Neuronal stem cell (in vitro differentiated cells): ENCODE measurements around the gene BICD1.

ENCODE experiments used
- DNase-seq: peaks from one replicate; pipeline ENCODE4 v3.0.0-alpha.2; 2013; ENCODE audit warnings: low spot score
- H2AFZ ChIP-seq: one replicate; pipeline ENCODE4 v1.6.1; 2013; ENCODE audit warnings: mild to moderate bottlenecking, low read length, inconsistent platforms
- H2AK5ac ChIP-seq: 2 replicates; pipeline ENCODE4 v1.6.1; 2013; ENCODE audit warnings: low read depth, mild to moderate bottlenecking, inconsistent platforms, low read length, moderate library complexity, mixed read lengths
- H2BK120ac ChIP-seq: 2 replicates; pipeline ENCODE4 v1.6.1; 2013; ENCODE audit warnings: low read depth, mild to moderate bottlenecking, inconsistent platforms, low read length, moderate library complexity, mixed read lengths
- H2BK12ac ChIP-seq: one replicate; pipeline ENCODE4 v1.6.1; 2013; ENCODE audit warnings: low read length, inconsistent platforms
- H2BK15ac ChIP-seq: 2 replicates; pipeline ENCODE4 v1.6.1; 2013; ENCODE audit warnings: mild to moderate bottlenecking, low read length, inconsistent platforms, mixed read lengths
- H2BK5ac ChIP-seq: one replicate; pipeline ENCODE4 v1.6.1; 2013; ENCODE audit warnings: inconsistent platforms, mild to moderate bottlenecking, low read length, moderate library complexity
- H3K14ac ChIP-seq: one replicate; pipeline ENCODE4 v1.6.1; 2013; ENCODE audit warnings: low read length, inconsistent platforms
- H3K18ac ChIP-seq: 2 replicates; pipeline ENCODE4 v1.6.1; 2013; ENCODE audit warnings: low read length, inconsistent platforms
- H3K23ac ChIP-seq: 2 replicates; pipeline ENCODE4 v1.6.1; 2013; ENCODE audit warnings: low read depth, mild to moderate bottlenecking, mixed read lengths, low read length, inconsistent platforms; ENCODE audit not compliant: poor library complexity
- H3K27ac ChIP-seq: replicated peaks from 3 replicates; pipeline ENCODE4 v1.5.1; 2013; ENCODE audit warnings: low read length, inconsistent platforms
- H3K27me3 ChIP-seq, 3 experiments: 2 replicates each; pipeline ENCODE4 v1.6.1; 2013; ENCODE audit warnings: low read length in 3 of 3, mild to moderate bottlenecking in 2 of 3, inconsistent platforms in 1 of 3, low read depth in 1 of 3, mixed read lengths in 1 of 3, moderate library complexity in 1 of 3; ENCODE audit not compliant: control insufficient read depth in 3 of 3, insufficient read depth in 3 of 3
- H3K36me3 ChIP-seq, 2 donors: replicated peaks in 1 of 2; 2 replicates each; pipeline ENCODE4 v1.6.1; 2013; ENCODE audit warnings: low read length in 2 of 2; ENCODE audit not compliant: control insufficient read depth in 2 of 2, insufficient read depth in 2 of 2
- H3K4ac ChIP-seq: 2 replicates; pipeline ENCODE4 v1.6.1; 2013; ENCODE audit warnings: inconsistent platforms, mild to moderate bottlenecking, low read length, moderate library complexity
- H3K4me1 ChIP-seq, 2 donors: 1 replicate in 1 of 2; 2 replicates in 1 of 2; pipeline ENCODE4 v1.6.1; 2013; ENCODE audit warnings: low read length in 2 of 2, low read depth in 1 of 2; ENCODE audit not compliant: control insufficient read depth in 2 of 2, insufficient read depth in 1 of 2
- H3K4me2 ChIP-seq: one replicate; pipeline ENCODE4 v1.6.1; 2013; ENCODE audit warnings: mild to moderate bottlenecking, low read length, inconsistent platforms; ENCODE audit not compliant: insufficient read depth, poor library complexity, severe bottlenecking
- H3K4me3 ChIP-seq, 2 donors: 2 replicates each; pipeline ENCODE4 v1.5.1; 2013; ENCODE audit warnings: low read length in 2 of 2, mild to moderate bottlenecking in 2 of 2, inconsistent platforms in 1 of 2, moderate library complexity in 1 of 2
- H3K79me1 ChIP-seq: one replicate; pipeline ENCODE4 v1.6.1; 2013; ENCODE audit warnings: low read depth, mild to moderate bottlenecking, inconsistent platforms, low read length, moderate library complexity
- H3K9ac ChIP-seq: one replicate; pipeline ENCODE4 v1.6.1; 2013; ENCODE audit warnings: mild to moderate bottlenecking, low read depth, low read length, inconsistent platforms; ENCODE audit not compliant: poor library complexity
- H3K9me3 ChIP-seq, 2 donors: replicated peaks in 1 of 2; 2 replicates each; pipeline versions ENCODE3 to v1.6.1; 2013; ENCODE audit warnings: low read length in 2 of 2, mild to moderate bottlenecking in 2 of 2, inconsistent platforms in 1 of 2, low read depth in 1 of 2, mixed read lengths in 1 of 2, moderate library complexity in 1 of 2; ENCODE audit not compliant: control insufficient read depth in 2 of 2, insufficient read depth in 1 of 2
- H4K8ac ChIP-seq: one replicate; pipeline ENCODE4 v1.6.1; 2013; ENCODE audit warnings: low read depth, mild to moderate bottlenecking, inconsistent platforms, low read length, moderate library complexity
- H4K91ac ChIP-seq: one replicate; pipeline ENCODE4 v1.6.1; 2013; ENCODE audit warnings: low read length, low read depth, mild to moderate bottlenecking, inconsistent platforms; ENCODE audit not compliant: poor library complexity
- WGBS, 2 donors: extraction: QIAGEN DNeasy Blood & Tissue Kit; methylation state at CpG; one replicate each; pipeline ENCODE4 v1.1.7; 2013; ENCODE audit warnings: missing lambda C conversion rate in 2 of 2, mixed read lengths in 1 of 2; ENCODE audit not compliant: insufficient read length in 2 of 2, insufficient replicate concordance in 1 of 2; ENCODE audit errors: extremely low coverage in 2 of 2; 5-methylcytosine and 5-hydroxymethylcytosine counted together

Gene BICD1

DNA sequence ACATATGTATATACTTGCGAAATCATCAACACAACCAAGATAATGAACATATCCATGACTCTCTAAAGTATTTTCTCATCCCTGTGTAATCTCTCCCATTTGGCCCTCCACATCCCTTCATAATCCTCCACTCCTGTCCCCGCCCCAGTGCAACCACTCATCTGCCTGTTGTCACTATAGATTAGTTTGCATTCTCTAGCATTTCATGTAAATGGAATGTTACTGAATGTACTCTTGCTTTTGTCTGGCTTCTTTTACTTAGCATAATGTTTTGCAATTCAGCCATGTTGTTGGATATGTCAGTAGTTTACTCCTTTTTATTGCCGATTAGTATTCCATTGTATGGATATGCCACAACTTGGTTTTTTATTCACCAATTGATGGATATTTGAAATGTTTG is 99.1 kb downstream of the BICD1 start:
- no peak overlapping the region for H3K4me2 ChIP-seq
- H2BK120ac ChIP-seq, result no peak overlapping the region
- no peak overlapping the region for H2BK5ac ChIP-seq
- H3K4me3 ChIP-seq, result no peak overlapping the region
- H3K4ac ChIP-seq, result no peak overlapping the region
- H3K79me1 ChIP-seq, result no peaks in the 10 kb centered on the region
- H3K27me3 ChIP-seq, result no peaks in the 10 kb centered on the region
- no peak overlapping the region for H4K91ac ChIP-seq
- H2BK15ac ChIP-seq, result no peak overlapping the region
- no peak for DNase-seq
- H2AFZ ChIP-seq, result no peak overlapping the region
- no peak overlapping the region for H3K9ac ChIP-seq
- H3K4me1 ChIP-seq, result peaks cover 0 to under 1% of the 10 kb centered on the region in 2 donors
- no peak overlapping the region for H2BK12ac ChIP-seq
- H2AK5ac ChIP-seq, result no peak overlapping the region
- WGBS, 2 donors, result no CpG with 5 or more reads among the region's 3 CpGs
- no peak overlapping the region for H3K14ac ChIP-seq
- no peak overlapping the region for H3K23ac ChIP-seq
- peaks cover 0 to 1% of the 10 kb centered on the region in 2 donors for H3K36me3 ChIP-seq
- no peak overlapping the region for H3K18ac ChIP-seq
- peaks cover 0 to 2% of the 10 kb centered on the region in 2 donors for H3K9me3 ChIP-seq
- H4K8ac ChIP-seq, result no peak overlapping the region
- no peak overlapping the region for H3K27ac ChIP-seq

DNA sequence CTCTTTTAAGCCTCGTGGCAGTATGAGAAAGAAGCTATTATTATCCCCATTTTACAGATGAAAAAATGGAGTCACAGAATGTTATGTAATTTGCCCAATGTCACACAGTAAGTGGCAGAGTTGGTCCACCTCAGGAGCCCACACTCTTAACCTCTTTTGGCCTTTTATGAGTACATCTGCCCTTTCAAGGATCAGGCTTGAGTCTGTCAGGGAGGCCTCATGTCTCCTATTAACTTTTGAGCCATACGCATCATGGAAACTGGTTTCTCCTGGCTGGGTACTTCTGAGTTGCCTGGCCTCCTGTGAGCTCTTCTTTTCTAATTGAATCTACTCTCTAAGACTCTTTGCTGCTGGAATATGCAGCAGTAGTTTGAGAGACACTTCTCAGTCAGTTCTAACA is 101.7 kb downstream of the BICD1 start:
- no peak overlapping the region for H4K91ac ChIP-seq
- peaks cover 0 to 2% of the 10 kb centered on the region in 2 donors for H3K4me1 ChIP-seq
- no peak overlapping the region for H3K23ac ChIP-seq
- no peak overlapping the region for H3K14ac ChIP-seq
- H2BK5ac ChIP-seq, result no peak overlapping the region
- H2BK12ac ChIP-seq, result no peak overlapping the region
- no peak overlapping the region for H4K8ac ChIP-seq
- no peaks in the 10 kb centered on the region for H3K79me1 ChIP-seq
- H3K36me3 ChIP-seq, result peaks cover 0 to 1% of the 10 kb centered on the region in 2 donors
- H3K4me2 ChIP-seq, result no peak overlapping the region
- no peak overlapping the region for H3K27ac ChIP-seq
- DNase-seq, result no peak
- no peak overlapping the region for H3K9ac ChIP-seq
- no peak overlapping the region for H3K4ac ChIP-seq
- peaks cover 0 to 2% of the 10 kb centered on the region in 2 donors for H3K9me3 ChIP-seq
- no peak overlapping the region for H3K18ac ChIP-seq
- no peak overlapping the region for H3K4me3 ChIP-seq
- no peak overlapping the region for H2BK15ac ChIP-seq
- no peak overlapping the region for H2BK120ac ChIP-seq
- H2AFZ ChIP-seq, result no peak overlapping the region
- H3K27me3 ChIP-seq, result no peaks in the 10 kb centered on the region
- no peak overlapping the region for H2AK5ac ChIP-seq
- WGBS, 2 donors, result no CpG with 5 or more reads among the region's 2 CpGs

DNA sequence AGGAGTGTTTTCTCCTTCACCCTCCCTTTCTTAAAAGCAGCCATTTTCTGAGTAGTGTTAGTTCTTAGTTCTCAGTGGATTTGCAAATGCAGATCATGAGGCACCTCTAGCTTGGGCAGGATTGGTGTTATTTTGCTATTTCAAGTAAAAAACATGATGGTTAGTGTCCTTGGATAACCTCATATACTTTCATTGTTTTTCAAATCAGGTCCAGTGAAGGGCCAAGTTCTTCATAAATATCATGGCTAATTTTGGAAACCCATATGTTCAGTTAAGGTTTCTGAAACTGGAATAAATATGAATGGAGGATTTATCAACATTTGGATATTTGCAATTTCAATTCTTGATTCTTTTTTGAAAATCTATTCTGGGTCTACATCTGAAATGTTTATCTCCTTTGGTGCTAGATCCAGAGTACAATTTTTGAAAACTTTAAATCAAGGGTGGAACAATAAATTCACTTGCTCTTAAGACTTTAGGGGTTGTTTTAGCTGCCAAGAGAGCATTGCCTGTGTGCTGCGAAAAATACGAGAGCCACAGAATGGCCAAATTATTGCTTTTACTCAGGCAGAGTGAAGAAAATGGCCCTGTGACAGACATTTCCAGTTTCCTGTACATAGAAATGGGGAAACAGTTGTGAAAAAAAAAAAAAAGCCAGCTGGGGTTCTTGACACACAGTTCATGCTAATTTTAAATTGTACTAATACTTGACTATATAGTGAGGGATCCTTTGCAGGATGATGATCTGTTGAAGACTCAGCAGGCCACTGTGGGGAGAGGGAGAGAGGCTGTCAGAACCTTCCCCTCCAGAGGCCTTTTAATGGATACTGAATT is 104.6 kb downstream of the BICD1 start:
- Histone ChIP-seq H3K23ac (no peak overlapping the region), H3K18ac (no peak overlapping the region), H3K27me3 (no peaks in the 10 kb centered on the region), H4K91ac (no peak overlapping the region), H3K4me1 (peaks cover 0 to 2% of the 10 kb centered on the region in 2 donors), H3K4ac (no peak overlapping the region), H3K27ac (no peak overlapping the region), H3K79me1 (no peaks in the 10 kb centered on the region), H2BK120ac (no peak overlapping the region), H2AK5ac (no peak overlapping the region), H2BK12ac (no peak overlapping the region), H4K8ac (no peak overlapping the region), H3K4me3 (no peak overlapping the region), H3K36me3 (peaks cover 2% of the 10 kb centered on the region in 2 donors), H2BK15ac (no peak overlapping the region), H3K14ac (no peak overlapping the region), H3K9ac (no peak overlapping the region), H2AFZ (no peak overlapping the region), H2BK5ac (no peak overlapping the region), H3K9me3 (no peaks in the 10 kb centered on the region), H3K4me2 (no peak overlapping the region)
- WGBS, 2 donors, result no CpG with 5 or more reads among the region's 2 CpGs
- DNase-seq, result no peak

DNA sequence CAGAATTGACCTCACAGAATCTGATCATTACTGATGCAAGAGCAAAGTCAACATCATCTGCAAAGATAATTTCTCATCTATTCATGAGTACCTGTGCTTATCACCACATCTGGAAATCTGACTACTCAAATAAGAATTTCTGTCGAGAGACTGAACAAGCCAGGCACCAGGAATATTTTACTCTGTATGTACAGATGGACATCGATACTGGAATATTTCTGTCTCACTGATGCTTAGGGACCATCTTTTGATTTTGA is 105.2 kb downstream of the BICD1 start:
- H3K4me2 ChIP-seq, result no peak overlapping the region
- H2BK120ac ChIP-seq, result no peak overlapping the region
- H3K23ac ChIP-seq, result no peak overlapping the region
- peaks cover 0 to 2% of the 10 kb centered on the region in 2 donors for H3K4me1 ChIP-seq
- H3K36me3 ChIP-seq, result peaks cover 2 to 7% of the 10 kb centered on the region in 2 donors
- no peak overlapping the region for H4K8ac ChIP-seq
- no peak overlapping the region for H2AFZ ChIP-seq
- H3K27ac ChIP-seq, result no peak overlapping the region
- no peak overlapping the region for H2AK5ac ChIP-seq
- no peaks in the 10 kb centered on the region for H3K9me3 ChIP-seq
- H2BK15ac ChIP-seq, result no peak overlapping the region
- no peak overlapping the region for H3K4ac ChIP-seq
- H3K27me3 ChIP-seq, result no peaks in the 10 kb centered on the region
- no peaks in the 10 kb centered on the region for H3K79me1 ChIP-seq
- no peak overlapping the region for H3K18ac ChIP-seq
- no peak overlapping the region for H3K4me3 ChIP-seq
- WGBS, 2 donors, result no CpG with 5 or more reads among the region's 2 CpGs
- no peak overlapping the region for H3K9ac ChIP-seq
- no peak overlapping the region for H4K91ac ChIP-seq
- no peak overlapping the region for H2BK12ac ChIP-seq
- DNase-seq, result no peak
- no peak overlapping the region for H3K14ac ChIP-seq
- no peak overlapping the region for H2BK5ac ChIP-seq
